Stimulated activated CD8-positive, alpha-beta memory T cell treated with anti-CD3 and anti-CD28 coated beads, Interleukin-2, amount 100 ng/mL, for 1 hour (primary cell): ENCODE results near the gene ZHX3.
"Not testable (repeated sequence)": the region's sequence is repeated elsewhere in the genome, so short reads cannot be mapped to it uniquely, and the experiment has no call there.

Source experiments
- DNase-seq, 2 donors: peaks; one replicate each; pipeline ENCODE4 v3.0.0-alpha.2; 2020; ENCODE audit warnings: low read depth in 2 of 2

Gene ZHX3

DNA sequence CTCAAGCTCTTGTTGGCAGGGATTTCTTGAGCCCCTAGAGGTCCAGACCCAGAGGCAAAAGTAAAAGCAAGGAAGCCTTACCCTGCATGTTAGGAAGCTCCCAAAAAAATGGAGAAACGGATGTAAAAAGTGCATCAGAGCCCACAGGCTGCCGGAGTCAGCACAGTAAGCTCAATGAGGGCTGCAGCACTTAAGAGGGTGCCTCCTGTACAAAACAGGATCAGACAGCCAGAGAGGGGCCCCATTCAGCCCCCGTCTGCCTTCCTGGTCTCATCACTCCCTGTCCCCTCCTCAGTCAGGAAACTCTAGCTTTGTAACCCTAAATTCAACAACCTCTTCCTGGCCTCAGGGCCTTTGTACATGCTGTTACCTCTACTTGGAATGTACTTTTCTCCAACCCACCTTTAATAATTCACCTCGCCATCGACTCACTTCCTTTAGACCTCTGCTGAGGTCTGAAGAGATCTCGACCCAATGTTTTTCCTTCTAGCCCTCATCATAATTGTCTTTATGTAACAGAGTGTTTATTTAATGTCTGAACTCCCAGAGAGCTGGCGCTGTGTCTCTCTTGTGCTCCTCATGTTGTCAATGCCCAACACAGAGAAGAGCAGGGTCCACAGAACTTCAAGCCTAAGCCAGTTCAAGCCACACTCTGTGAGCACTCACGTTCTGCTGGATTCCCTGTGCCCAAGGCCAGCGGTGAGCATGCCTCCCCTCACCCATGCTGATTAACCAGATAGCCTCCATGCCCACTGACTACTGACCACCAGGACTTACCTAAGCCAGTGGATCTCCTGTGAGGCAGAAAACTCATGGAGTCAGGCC, 183.0 kb downstream of the ZHX3 start:
- DNase-seq, result no peak

- no peak for DNase-seq
Measured at GRCh38 chr20:41133709-41134361, 183.7 kb downstream of the ZHX3 start.

DNA sequence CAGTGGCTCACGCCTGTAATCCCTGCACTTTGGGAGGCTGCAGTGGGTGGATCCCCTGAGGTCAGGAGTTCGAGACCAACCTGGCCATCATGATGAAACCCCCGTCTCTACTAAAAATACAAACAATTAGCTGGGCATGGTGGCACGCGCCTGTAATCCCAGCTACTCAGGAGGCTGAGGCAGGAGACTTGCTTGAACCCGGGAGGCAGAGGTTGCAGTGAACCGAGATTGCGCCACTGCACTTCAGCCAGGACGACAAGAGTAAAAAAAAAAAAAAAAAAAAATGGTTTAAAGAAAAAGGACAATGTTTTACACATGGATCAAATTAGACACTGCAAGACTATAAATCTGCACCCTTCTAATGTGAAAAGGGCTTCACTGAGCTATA, 185.1 kb downstream of the ZHX3 start:
- DNase-seq, result not testable (repeated sequence)

DNA sequence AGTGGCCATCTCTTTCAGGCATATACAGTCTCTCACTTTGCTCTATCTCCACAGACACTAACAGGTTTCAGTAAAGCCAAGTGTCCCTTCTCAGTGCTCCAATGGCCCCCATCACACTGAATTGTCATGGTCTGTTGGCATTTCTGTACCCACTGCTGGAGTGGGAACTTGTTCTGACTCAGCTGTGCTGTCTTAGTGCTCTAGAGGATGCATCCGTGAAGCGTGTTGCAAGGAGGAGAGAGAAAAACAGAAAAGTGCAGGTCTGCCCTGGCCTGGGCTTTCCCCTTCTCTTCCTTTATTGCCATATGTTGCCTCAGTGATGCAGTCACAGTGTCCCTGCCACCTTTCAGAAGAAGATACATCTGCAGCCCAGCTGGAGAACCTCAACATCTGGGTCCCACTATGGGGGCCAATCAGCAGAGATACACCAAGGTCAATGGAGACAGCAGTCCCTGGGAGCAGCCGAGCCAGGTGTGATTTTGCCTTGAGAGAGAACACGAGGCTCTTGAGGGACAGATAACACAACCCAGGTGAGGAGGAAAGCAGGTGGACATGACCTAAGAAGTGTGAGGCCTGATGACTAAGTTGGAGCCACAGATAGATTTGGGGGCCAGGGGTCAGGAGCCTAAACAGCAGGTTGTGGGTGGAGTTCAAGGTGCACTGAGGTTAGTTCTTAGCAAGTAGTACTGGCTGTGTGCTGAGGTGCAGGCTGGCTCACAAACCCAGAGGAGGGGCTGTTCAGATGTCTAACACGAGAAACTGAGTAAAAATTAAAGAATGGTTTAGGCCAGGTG, 185.7 kb downstream of the ZHX3 start:
- no peak for DNase-seq
